ENCODE measurements around the gene PSKH1. TPM values are rescaled to one million over a fixed set of nuclear protein-coding genes. Genes with fewer than 3 reads are reported as not detected.

PSKH1 gene
- total and polyA plus RNA-seq, 9 of the 15 experiments (the other 6 are each of a cell fraction or from before 2014, with no cell fraction given) = 0.96 to 20.9 (median 9.4) TPM

GRCh38 chr16:67963292-67963661, 70.2 kb downstream of the PSKH1 start (continued):
- TF ChIP-seq CTBP1 (IDR thresholded peaks at IDR 0.05; ENCODE audit: borderline replicate concordance) = no peak
- TF ChIP-seq NFXL1 (CRISPR knock-in tag; IDR thresholded peaks at IDR 0.05) = no peak

GRCh38 chr16:67963662-67964321, 70.7 kb downstream of the PSKH1 start:
- Histone ChIP-seq H4K20me1 (replicated peaks; ENCODE audit: control insufficient read depth, insufficient read depth, low read length) (peaks cover 23% of the 10 kb centered on the region), H3K36me3 (ENCODE audit: control insufficient read depth, insufficient read depth, low read length) (peaks cover 64% of the 10 kb centered on the region; the same call in 2 of the 3 replicates), H3K9me1 (ENCODE audit: control insufficient read depth, insufficient read depth, low read length) (peaks cover 13% of the 10 kb centered on the region), H3K4me2 (ENCODE audit: insufficient read depth, low read length) (no peak overlapping the region), H3K79me2 (ENCODE audit: control insufficient read depth, insufficient read depth, low read length) (peaks cover 26% of the 10 kb centered on the region), H2AFZ (ENCODE audit: low read depth, low read length) (no peak overlapping the region), H3K27ac (ENCODE audit: extremely low read depth, low read depth, low read length) (no peak overlapping the region), H3K4me1 (replicated peaks in 1 of 2; ENCODE audit: control insufficient read depth in 2 of 2, insufficient read depth in 2 of 2, low read length in 2 of 2) (peaks cover 27 to 56% of the 10 kb centered on the region in 2 experiments; a peak in 4 of 5 replicates), H3K9me3 (replicated peaks; ENCODE audit: control insufficient read depth, insufficient read depth, low read depth, low read length) (no peaks in the 10 kb centered on the region), H3K9ac (ENCODE audit: insufficient read depth in 1 of 2, low read depth in 2 of 2, low read length in 2 of 2) (peak overlapping the region in 1 of 2 experiments; percentile 24; a peak in 1 of 4 replicates), H3K27me3 (ENCODE audit: control insufficient read depth in 2 of 2, insufficient read depth in 2 of 2, low read length in 2 of 2) (no peaks in the 10 kb centered on the region), H3K4me3 (no peak overlapping the region)
- 81% methylated on average over 27 of the region's 32 CpGs for WGBS (ENCODE audit: insufficient coverage, low coverage, missing lambda C conversion rate)
- ChIA-PET POLR2A (interaction anchor here (0.6 to 1.5 kb wide), 7 partner anchors 14 to 118 kb away, joined by 3 to 5 read pairs (median 3); partner anchors contain the start of genes NUTF2 and PSMB10), CTCF (ENCODE audit: low intra/inter-chr PET ratio) (no interaction called here)
- DNase-seq (ENCODE audit: extremely low read depth in 1 of 4, low spot score in 3 of 4) (peak; percentile 36 to 66 (median 58)), FAIRE-seq (no peak), ATAC-seq (0 out of 3 replicates have a peak, but pooled peaks have one; percentile 5)
- intact Hi-C loops (cut with micrococcal nuclease) (no loop called here), in situ Hi-C loops (cut with MboI) (no loop called here)
- TF ChIP-seq BDP1 (IDR thresholded peaks at IDR 0.05; ENCODE audit: insufficient read depth, insufficient read length) (no peak), POLR2B (IDR thresholded peaks at IDR 0.05; ENCODE audit: low read depth, partially characterized antibody) (peak; percentile 22), POLR2G (IDR thresholded peaks at IDR 0.05; ENCODE audit: low read depth, low read length) (peak; percentile 61; the same call in 1 of the 2 replicates), NFIX (CRISPR knock-in tag; IDR thresholded peaks at IDR 0.05; ENCODE audit: low read depth) (peak; percentile 11; the same call in 1 of the 2 replicates), RAD21 (CRISPR knock-in tag; conservative IDR thresholded peaks at IDR 0.05 in 1 of 2, IDR thresholded peaks at IDR 0.05 in 1 of 2) (peak in 1 of 2 experiments; percentile 12; a peak in 1 of 4 replicates), RBFOX2 (IDR thresholded peaks at IDR 0.05; ENCODE audit: low read depth, low read length) (peak; percentile 56), MAZ (CRISPR knock-in tag; conservative IDR thresholded peaks at IDR 0.05 in 1 of 2, IDR thresholded peaks at IDR 0.05 in 1 of 2) (no peak), NFIC (IDR thresholded peaks at IDR 0.05) (peak; percentile 93), CTCF (IDR thresholded peaks at IDR 0.05 in 2 of 3, conservative IDR thresholded peaks at IDR 0.05 in 1 of 3; ENCODE audit: insufficient read depth in 2 of 3, low read depth in 1 of 3, low read length in 3 of 3) (peak in 1 of 3 experiments; percentile 26; a peak in 2 of 6 replicates)
- TF ChIP-seq, protein P1, sequence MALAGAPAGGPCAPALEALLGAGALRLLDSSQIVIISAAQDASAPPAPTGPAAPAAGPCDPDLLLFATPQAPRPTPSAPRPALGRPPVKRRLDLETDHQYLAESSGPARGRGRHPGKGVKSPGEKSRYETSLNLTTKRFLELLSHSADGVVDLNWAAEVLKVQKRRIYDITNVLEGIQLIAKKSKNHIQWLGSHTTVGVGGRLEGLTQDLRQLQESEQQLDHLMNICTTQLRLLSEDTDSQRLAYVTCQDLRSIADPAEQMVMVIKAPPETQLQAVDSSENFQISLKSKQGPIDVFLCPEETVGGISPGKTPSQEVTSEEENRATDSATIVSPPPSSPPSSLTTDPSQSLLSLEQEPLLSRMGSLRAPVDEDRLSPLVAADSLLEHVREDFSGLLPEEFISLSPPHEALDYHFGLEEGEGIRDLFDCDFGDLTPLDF (CRISPR knock-in tag; IDR thresholded peaks at IDR 0.05) = no peak
- no TSS peak for BruUV-seq (replicated peaks)
